ENCODE results near the gene FER. TPM values are rescaled to one million over a fixed set of nuclear protein-coding genes. Genes with fewer than 3 reads are reported as not detected.

The FER gene
- total and polyA plus RNA-seq, 9 of the 15 experiments (the other 6 are each of a cell fraction or from before 2014, with no cell fraction given) = 6.7 to 18.2 (median 8.9) TPM

DNA sequence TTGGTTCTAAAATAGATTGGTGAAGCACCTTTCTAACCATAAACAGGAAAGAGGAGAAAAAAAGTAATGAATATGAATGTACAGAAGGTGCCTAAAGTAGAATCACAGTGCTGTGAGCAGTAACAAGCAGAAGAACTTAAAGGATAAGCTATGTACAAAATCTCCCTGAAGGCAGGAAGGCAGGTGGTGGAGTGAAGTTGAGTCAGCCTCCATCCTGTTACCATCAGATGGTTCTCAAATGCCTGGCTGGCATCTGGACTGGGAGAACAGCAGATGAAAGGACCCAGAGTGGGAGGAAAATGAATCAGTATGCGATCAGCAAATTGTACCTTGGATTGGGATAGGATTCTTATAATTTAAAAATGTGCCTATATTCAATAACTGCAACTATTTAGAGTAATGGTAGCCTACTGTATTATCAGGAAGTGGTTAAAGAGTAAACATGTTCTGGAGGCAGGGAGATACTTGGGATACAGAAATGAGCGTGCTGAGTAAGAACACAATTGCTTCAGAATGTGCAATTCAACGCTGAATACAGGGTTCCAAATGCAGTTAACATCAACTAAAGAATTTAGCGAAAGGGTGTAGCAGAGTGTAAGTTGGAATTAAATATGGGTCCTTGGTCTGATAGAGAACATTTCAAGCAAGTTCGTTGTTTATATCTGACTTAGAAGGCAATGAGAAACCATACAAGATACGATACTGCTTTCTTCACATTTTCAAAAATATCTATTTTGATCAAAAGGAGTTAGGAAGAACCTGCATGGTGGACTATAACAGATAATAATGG lies 21.1 kb upstream of the FER start:
- H3K4me1 ChIP-seq (replicated peaks in 1 of 2; ENCODE audit: control insufficient read depth in 2 of 2, insufficient read depth in 2 of 2, low read length in 2 of 2) = peaks cover 0 to 8% of the 10 kb centered on the region in 2 experiments; a peak in 2 of 5 replicates
- H3K9me1 ChIP-seq (ENCODE audit: control insufficient read depth, insufficient read depth, low read length) = no peaks in the 10 kb centered on the region
- H3K36me3 ChIP-seq (ENCODE audit: control insufficient read depth, insufficient read depth, low read length) = no peaks in the 10 kb centered on the region
- peak overlapping the region; percentile 90 for H3K27ac ChIP-seq (ENCODE audit: extremely low read depth, low read depth, low read length)
- peak overlapping the region; percentile 80 to 96; a peak in 3 of 4 replicates for H3K9ac ChIP-seq (ENCODE audit: insufficient read depth in 1 of 2, low read depth in 2 of 2, low read length in 2 of 2)
- peak overlapping the region; percentile 97 for H3K4me2 ChIP-seq (ENCODE audit: insufficient read depth, low read length)
- FAIRE-seq = peak; percentile 57
- BruUV-seq (replicated peaks) = no TSS peak
- ATAC-seq = peak; percentile 6; the same call in 2 of the 3 replicates
- intact Hi-C loops (cut with micrococcal nuclease) (loop anchor here (5.0 to 10.0 kb wide), 2 partner anchors 342 to 686 kb away; partner anchors contain the start of gene FBXL17), in situ Hi-C loops (cut with MboI) (no loop called here)
- 4% methylated on average over 6 of the region's 6 CpGs for WGBS (ENCODE audit: insufficient coverage, low coverage, missing lambda C conversion rate)
- peaks cover 20% of the 10 kb centered on the region for H3K79me2 ChIP-seq (ENCODE audit: control insufficient read depth, insufficient read depth, low read length)
- POLR2A ChIA-PET = interaction anchor here (1.0 to 5.3 kb wide), 11 partner anchors 11 to 963 kb away, joined by 3 to 49 read pairs (median 5); partner anchors contain the start of genes FER, MAN2A1 and PJA2
- CTCF ChIA-PET (ENCODE audit: low intra/inter-chr PET ratio) = no interaction called here
- peak overlapping the region; percentile 98 for H2AFZ ChIP-seq (ENCODE audit: low read depth, low read length)
- no peaks in the 10 kb centered on the region for H3K9me3 ChIP-seq (replicated peaks; ENCODE audit: control insufficient read depth, insufficient read depth, low read depth, low read length)
- H4K20me1 ChIP-seq (replicated peaks; ENCODE audit: control insufficient read depth, insufficient read depth, low read length) = no peaks in the 10 kb centered on the region
- peak; percentile 33 to 55 (median 38) for DNase-seq (ENCODE audit: extremely low read depth in 1 of 4, low spot score in 3 of 4)
- H3K4me3 ChIP-seq = peak overlapping the region; percentile 56
- H3K27me3 ChIP-seq (ENCODE audit: control insufficient read depth in 2 of 2, insufficient read depth in 2 of 2, low read length in 2 of 2) = no peaks in the 10 kb centered on the region
- TF ChIP-seq JUND (IDR thresholded peaks at IDR 0.05; ENCODE audit: borderline replicate concordance, low read depth, low read length) = peak; percentile 15; the same call in 1 of the 2 replicates
- TF ChIP-seq JUND (tag; IDR thresholded peaks at IDR 0.05; ENCODE audit: borderline replicate concordance, low read depth, low read length) = no peak; the same call in 2 of the 3 replicates
- no peak for TF ChIP-seq ZNF717 (CRISPR knock-in tag; IDR thresholded peaks at IDR 0.05)
- TF ChIP-seq BACH1 (tag; IDR thresholded peaks at IDR 0.05) = 0 out of 2 replicates have a peak, but pooled peaks have one; percentile 53
- no peak for TF ChIP-seq MEIS2 (IDR thresholded peaks at IDR 0.05; ENCODE audit: partially characterized antibody)
- TF ChIP-seq ZNF584 (CRISPR knock-in tag; IDR thresholded peaks at IDR 0.05; ENCODE audit: low read depth) = peak; percentile 23; the same call in 1 of the 2 replicates
- TF ChIP-seq NRF1 (conservative IDR thresholded peaks at IDR 0.05 in 1 of 2, IDR thresholded peaks at IDR 0.05 in 1 of 2) = no peak
- TF ChIP-seq NFXL1 (CRISPR knock-in tag; IDR thresholded peaks at IDR 0.05) = no peak
- TF ChIP-seq FOXK1 (CRISPR knock-in tag; IDR thresholded peaks at IDR 0.05; ENCODE audit: borderline replicate concordance) = no peak
- TF ChIP-seq ZBTB5 (IDR thresholded peaks at IDR 0.05) = no peak
- no peak for TF ChIP-seq KLF10 (CRISPR knock-in tag; IDR thresholded peaks at IDR 0.05)
- TF ChIP-seq FOXK2 (conservative IDR thresholded peaks at IDR 0.05 in 1 of 2, IDR thresholded peaks at IDR 0.05 in 1 of 2; ENCODE audit: low read depth in 2 of 2) = peak; percentile 39; a peak in 2 of 4 replicates
- no peak for TF ChIP-seq ZNF41 (CRISPR knock-in tag; conservative IDR thresholded peaks at IDR 0.05)
- TF ChIP-seq ZBTB8A (IDR thresholded peaks at IDR 0.05; ENCODE audit: partially characterized antibody) = no peak
- TF ChIP-seq RFX7 (CRISPR knock-in tag; IDR thresholded peaks at IDR 0.05) = no peak
- TF ChIP-seq, protein P1, sequence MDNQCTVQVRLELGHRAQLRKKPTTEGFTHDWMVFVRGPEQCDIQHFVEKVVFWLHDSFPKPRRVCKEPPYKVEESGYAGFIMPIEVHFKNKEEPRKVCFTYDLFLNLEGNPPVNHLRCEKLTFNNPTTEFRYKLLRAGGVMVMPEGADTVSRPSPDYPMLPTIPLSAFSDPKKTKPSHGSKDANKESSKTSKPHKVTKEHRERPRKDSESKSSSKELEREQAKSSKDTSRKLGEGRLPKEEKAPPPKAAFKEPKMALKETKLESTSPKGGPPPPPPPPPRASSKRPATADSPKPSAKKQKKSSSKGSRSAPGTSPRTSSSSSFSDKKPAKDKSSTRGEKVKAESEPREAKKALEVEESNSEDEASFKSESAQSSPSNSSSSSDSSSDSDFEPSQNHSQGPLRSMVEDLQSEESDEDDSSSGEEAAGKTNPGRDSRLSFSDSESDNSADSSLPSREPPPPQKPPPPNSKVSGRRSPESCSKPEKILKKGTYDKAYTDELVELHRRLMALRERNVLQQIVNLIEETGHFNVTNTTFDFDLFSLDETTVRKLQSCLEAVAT (IDR thresholded peaks at IDR 0.05) = no peak
- TF ChIP-seq GABPA (tag; conservative IDR thresholded peaks at IDR 0.05; ENCODE audit: low read depth) = 0 out of 2 replicates have a peak, but pooled peaks have one; percentile 13
- no peak for TF ChIP-seq ZKSCAN1 (IDR thresholded peaks at IDR 0.05; ENCODE audit: low read depth, low read length)
- peak; percentile 6; the same call in 1 of the 2 replicates for TF ChIP-seq SOX6 (IDR thresholded peaks at IDR 0.05)
